BE2C (cell line): ENCODE measurements around the gene LRP6.

Experiments
- DNase-seq: peaks from one replicate; pipeline ENCODE4 v3.0.0-alpha.2; 2020
- H3K27me3 ChIP-seq: fragments of 250-450 bp; sonication (Bioruptor Pico); 2 replicates; pipeline ENCODE4 v1.5.1; 2020; ENCODE audit warnings: mild to moderate bottlenecking
- H3K36me3 ChIP-seq: fragments of 250-450 bp; sonication (Bioruptor Pico); 2 replicates; pipeline ENCODE4 v1.5.1; 2020; ENCODE audit warnings: mild to moderate bottlenecking
- H3K4me1 ChIP-seq: fragments of 250-450 bp; sonication (Bioruptor Pico); 2 replicates; pipeline ENCODE4 v1.5.1; 2020
- H3K4me3 ChIP-seq: 2 replicates; pipeline ENCODE4 v1.5.1; 2011; ENCODE audit warnings: low read depth, low read length
- H3K9me3 ChIP-seq: fragments of 250-450 bp; sonication (Bioruptor Pico); 2 replicates; pipeline ENCODE4 v1.5.1; 2020
- CTCF ChIP-seq: IDR thresholded peaks from 2 replicates; pipeline ENCODE4 v1.5.1; 2012; ENCODE audit warnings: mild to moderate bottlenecking, low read depth, low read length

The LRP6 gene

DNA sequence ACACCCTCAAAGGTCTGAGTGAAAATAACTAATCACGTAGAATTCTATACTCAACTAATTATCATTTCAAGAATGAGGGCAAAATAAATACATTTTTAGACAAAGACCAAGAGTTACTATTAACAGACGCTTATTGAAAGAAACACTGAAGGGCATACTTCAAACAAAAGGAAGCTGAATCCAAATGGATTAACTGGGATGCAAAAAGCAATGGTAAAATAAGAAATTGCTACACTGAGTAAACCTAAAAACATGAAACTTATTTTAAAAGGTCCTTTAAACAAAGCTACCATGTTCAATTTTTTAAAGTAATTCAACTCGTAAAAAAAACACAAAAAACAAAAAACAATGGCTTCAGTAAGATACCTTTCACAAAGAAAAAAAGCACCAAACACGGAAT lies 28.2 kb downstream of the LRP6 start:
- DNase-seq: no peak

GRCh38 chr12:12236896-12237295 lies 29.9 kb downstream of the LRP6 start:
- Histone ChIP-seq H3K9me3 (no peaks in the 10 kb centered on the region), H3K4me1 (no peaks in the 10 kb centered on the region), H3K27me3 (no peaks in the 10 kb centered on the region), H3K4me3 (no peak overlapping the region), H3K36me3 (no peaks in the 10 kb centered on the region; the same call in 1 of the 2 replicates)
- DNase-seq: no peak
- TF ChIP-seq CTCF: no peak

More for the DNA sequence above, 28.2 kb downstream of the LRP6 start:
- no peaks in the 10 kb centered on the region; the same call in 1 of the 2 replicates for H3K36me3 ChIP-seq
- no peaks in the 10 kb centered on the region for H3K9me3 ChIP-seq
- no peaks in the 10 kb centered on the region for H3K27me3 ChIP-seq
- no peak for TF ChIP-seq CTCF
- H3K4me1 ChIP-seq: 0 out of 2 replicates have a peak, but pooled peaks cover 3% of the 10 kb centered on the region
- H3K4me3 ChIP-seq: no peak overlapping the region

- Histone ChIP-seq H3K4me1 (peaks cover 7% of the 10 kb centered on the region; the same call in 1 of the 2 replicates), H3K9me3 (no peaks in the 10 kb centered on the region), H3K36me3 (no peaks in the 10 kb centered on the region), H3K27me3 (no peaks in the 10 kb centered on the region), H3K4me3 (no peak overlapping the region)
- no peak for DNase-seq
- TF ChIP-seq CTCF: no peak
Observed at GRCh38 chr12:12230275-12230674, 36.6 kb downstream of the LRP6 start.

GRCh38 chr12:12229556-12230092 lies 37.2 kb downstream of the LRP6 start:
- peaks cover 7% of the 10 kb centered on the region; the same call in 1 of the 2 replicates for H3K4me1 ChIP-seq
- no peak overlapping the region for H3K4me3 ChIP-seq
- H3K9me3 ChIP-seq: no peaks in the 10 kb centered on the region
- no peak for DNase-seq
- H3K36me3 ChIP-seq: no peaks in the 10 kb centered on the region
- no peak for TF ChIP-seq CTCF
- no peaks in the 10 kb centered on the region for H3K27me3 ChIP-seq

DNA sequence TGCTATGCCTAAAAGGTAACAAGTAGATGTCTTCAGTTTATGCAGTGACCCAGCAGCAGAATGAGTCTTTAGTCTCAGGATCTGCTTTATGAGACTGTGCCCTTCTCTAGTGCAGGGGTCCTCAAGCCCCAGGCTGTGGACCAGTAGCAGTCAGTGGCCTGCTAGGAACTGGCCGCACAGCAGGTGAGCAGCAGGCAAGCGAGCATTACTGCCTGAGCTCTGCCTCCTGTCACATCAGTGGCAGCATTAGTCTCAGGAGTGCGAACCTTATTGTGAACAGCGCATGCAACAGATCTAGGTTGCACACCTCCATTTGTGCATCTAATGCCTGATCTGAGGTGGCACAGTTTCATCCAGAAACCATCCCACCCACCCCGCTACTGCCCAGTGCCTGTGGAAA lies 38.4 kb downstream of the LRP6 start:
- H3K36me3 ChIP-seq: no peaks in the 10 kb centered on the region
- no peak overlapping the region for H3K4me3 ChIP-seq
- no peak for DNase-seq
- H3K9me3 ChIP-seq: no peaks in the 10 kb centered on the region
- peaks cover 7% of the 10 kb centered on the region; the same call in 1 of the 2 replicates for H3K4me1 ChIP-seq
- TF ChIP-seq CTCF: no peak
- no peaks in the 10 kb centered on the region for H3K27me3 ChIP-seq

DNA sequence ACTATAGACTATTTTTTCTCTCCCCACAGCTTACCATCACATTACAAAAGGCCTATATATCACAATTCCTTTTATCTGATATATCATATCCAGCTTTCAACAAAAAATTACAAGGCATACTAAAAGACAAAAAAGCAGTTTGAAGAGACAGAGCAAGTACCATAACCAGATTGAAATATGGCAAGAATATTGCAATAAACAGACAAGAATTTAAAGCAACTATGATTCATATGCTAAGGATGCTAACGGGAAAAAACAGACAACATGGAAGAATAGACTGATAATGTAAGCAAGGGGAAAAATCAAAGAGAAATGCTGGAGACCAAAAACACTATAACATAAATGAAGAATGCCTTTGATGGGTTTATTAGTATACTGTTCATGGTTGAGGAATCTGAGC lies 40.7 kb downstream of the LRP6 start:
- TF ChIP-seq CTCF: no peak
- Histone ChIP-seq H3K27me3 (no peaks in the 10 kb centered on the region), H3K9me3 (no peaks in the 10 kb centered on the region), H3K4me1 (peaks cover 7% of the 10 kb centered on the region; the same call in 1 of the 2 replicates), H3K36me3 (no peaks in the 10 kb centered on the region), H3K4me3 (no peak overlapping the region)
- no peak for DNase-seq
